ENCODE data around the gene C22orf15.

The C22orf15 gene

DNA sequence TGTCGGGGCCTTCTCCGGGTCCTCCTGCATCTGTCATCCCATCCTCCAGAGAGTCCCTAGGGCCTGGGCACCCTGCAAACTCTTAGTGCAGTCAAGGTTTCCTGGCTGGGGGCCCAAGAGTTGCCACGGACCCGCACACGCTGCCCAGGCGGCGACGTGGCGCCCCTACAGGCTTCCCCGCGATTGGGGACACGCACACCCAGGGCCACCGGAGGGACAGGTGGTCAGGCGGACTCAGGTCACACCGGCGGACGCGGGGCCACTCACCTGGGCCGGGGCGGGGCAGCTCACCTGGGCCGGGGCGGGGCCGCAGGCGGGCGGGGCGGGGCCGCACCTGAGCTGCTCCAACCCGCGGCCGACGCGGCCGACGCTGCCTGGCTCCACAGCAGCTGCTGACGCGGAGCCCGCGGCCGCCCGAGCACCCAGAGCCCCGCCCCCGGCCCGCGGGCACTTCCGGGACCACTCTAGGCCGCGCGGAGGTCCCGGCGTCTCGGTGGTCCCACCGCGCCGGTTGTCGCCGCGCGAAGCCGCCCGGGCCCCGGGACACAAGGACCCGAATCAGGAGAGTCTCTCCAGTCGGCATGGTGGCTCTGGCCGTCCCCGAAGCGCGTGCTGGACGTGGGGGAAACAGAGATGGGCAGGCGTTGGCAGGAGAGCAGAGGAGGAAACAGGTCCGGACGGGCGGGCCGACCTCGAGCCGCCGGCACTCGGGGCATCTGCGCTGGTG is 11.9 kb upstream of the C22orf15 start, which contains the start of gene ZNF70:
ZNF70 (minus strand) TSS at position 399 of the 727 bp plus-strand sequence. CDS start 5,972 bp downstream, outside the sequence.
- peak; percentile 67 to 69 for DNase-seq (ENCODE audit: low read depth in 2 of 2)

DNA sequence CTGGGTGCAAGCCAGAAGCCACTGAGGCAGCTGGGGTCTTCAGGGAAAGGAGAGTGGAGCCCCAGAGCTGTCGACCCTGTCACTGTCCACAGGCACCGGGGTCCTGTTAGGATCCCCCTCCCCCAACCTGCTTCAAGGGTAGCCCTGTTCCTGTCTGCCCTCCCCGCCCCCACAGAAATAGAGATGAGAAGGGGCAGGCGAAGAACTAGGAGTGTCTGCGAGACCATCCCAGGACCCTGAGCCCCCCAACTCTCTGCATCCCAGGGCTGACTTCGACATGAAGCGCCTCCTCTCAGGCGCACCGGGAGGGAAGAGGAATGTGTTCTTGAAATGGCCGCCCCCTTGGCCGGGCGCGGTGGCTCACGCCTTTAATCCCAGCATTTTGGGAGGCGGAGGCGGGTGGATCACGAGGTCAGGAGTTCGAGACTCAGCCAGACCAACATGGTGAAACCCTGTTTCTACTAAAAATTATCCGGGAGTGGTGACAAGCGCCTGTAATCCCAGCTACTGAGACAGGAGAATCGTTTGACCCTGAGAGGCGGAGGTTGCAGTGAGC is 11.3 kb upstream of the C22orf15 start:
- no peak for DNase-seq (ENCODE audit: low read depth in 2 of 2)

DNA sequence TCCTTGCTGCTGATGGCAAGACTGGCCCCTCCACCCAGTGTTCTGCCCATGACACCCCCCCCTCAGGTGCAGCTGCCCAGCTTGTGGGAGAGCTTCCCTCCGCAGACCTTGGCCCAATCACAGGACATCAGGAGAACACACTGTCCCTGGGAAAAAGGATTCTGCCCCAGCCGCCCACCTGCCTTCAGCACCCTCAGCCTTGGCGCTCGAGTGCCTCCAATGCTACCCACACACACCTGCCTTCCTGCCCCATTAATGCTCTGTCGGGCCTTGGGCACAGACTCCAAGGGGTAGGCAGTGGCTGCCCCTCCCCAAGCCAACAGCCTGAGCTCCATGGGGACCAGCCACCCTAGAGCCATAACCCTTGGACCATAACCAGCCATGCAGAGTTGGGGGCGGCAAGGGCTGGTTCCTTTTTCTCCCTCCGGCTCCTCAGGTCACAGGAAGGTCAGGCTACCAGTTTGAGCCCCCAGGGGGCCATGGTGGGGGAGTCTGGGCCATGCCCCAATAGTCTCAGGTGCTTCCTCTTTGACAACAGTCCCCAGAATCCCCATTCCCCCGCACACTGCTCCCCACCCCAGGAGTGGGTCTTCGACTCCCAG is 10.6 kb upstream of the C22orf15 start:
- no peak for DNase-seq (ENCODE audit: low read depth in 2 of 2)

DNA sequence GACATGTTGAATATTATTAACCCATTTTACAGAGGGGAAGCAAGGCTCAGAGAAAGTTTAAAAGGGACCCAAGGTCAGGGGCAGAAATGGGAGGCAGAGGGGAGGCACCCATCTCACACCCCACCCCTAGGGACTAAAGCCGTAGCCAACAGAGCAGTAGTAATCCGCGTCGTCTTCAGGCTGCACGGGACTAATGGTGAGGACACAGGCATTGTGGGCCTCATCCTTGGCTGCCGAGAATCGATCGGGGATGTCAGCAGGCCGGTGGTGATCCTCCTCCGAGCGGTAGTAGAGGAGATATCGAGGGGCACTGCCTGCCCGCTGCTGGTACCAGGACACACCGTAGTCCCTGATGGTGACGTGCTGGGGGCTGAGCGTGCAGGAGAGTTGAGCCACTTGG is 10.0 kb upstream of the C22orf15 start:
- no peak for DNase-seq (ENCODE audit: low read depth in 2 of 2)

DNA sequence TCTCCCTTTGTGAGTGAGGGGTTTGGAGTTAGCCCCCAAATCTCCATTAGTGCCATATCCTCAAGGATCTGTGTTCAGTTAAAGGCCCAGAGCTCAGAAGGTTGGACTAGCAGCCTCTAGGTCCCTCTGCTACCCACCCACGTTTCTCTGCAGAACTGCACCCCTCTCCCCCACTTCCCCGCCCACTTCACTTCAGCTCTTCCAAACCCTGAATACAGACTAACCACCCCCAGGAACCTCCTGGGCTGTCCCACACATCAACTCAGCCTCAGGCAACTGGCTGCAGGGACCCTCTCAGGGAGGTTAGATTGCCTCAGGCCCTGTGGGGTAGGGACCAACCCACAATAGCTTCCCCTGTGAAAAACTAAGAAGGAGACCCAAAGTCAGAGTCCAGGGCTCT is 9.4 kb upstream of the C22orf15 start:
- no peak for DNase-seq (ENCODE audit: low read depth in 2 of 2)

DNA sequence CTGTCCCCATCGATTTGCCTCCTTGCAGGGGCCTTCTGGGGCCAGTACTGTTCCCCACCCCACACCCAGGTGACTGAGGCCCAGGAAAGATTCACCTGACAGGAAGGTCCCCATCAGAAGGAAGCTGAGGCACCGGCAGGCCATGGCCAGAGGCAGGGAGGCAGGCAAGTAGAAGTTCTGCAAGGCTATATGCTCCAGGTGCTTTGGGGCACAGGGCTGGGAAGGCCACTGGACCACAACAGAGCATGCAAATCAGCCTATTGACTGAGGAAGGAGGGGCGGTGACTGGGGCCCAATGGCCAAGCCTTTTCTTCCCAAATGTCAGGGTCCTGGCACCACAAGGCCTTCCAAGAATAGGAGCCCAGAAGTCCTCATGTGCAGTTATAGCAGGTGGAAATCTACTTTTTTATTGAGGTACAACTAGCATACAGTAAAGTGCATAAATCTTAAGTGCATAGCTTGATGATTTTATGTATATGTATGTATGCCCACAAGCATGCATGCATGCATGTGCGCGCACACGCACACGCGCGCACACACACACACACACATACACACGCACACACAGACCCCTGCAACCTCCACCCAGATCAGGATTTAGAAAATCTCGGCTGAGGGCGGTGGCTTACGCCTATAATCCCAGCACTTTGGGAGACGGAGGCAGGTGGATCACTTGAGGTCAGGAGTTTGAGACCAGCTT is 8.4 kb upstream of the C22orf15 start, which contains the start of gene VPREB3:
VPREB3 (minus strand) TSS at position 206 of the 700 bp plus-strand sequence; CDS start at position 144, 62 bp downstream.
- no peak for DNase-seq (ENCODE audit: low read depth in 2 of 2)

DNA sequence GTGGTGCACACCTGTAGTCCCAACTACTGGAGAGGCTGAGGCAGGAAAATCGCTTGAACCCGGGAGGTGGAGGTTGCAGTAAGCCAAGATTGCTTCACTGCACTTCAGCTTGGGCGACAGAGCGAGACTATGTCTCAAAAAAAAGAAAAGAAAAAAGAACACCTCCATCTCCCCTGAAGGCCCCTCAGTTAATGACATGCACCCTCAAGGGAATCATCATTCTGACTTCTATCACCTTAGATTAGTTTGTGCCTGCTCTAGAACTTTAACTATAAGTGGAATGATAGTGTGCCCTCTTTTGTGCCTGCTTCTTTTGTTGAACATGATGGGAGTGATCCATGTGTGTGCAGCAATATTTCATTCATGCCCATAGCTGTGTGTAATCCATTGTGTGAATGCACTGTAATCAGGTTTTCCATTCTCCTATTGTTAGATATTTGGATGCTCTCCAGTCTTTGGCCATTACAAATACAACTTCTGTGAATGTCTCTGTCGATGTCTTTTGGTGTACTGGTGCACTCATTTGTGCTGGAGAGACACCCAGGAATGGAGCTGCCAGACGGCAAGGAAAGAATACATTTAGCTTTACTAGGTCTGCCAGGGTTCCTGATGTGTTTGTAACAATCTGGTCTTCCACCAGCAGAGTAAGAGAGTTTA is 7.7 kb upstream of the C22orf15 start:
- no peak for DNase-seq (ENCODE audit: low read depth in 2 of 2)

DNA sequence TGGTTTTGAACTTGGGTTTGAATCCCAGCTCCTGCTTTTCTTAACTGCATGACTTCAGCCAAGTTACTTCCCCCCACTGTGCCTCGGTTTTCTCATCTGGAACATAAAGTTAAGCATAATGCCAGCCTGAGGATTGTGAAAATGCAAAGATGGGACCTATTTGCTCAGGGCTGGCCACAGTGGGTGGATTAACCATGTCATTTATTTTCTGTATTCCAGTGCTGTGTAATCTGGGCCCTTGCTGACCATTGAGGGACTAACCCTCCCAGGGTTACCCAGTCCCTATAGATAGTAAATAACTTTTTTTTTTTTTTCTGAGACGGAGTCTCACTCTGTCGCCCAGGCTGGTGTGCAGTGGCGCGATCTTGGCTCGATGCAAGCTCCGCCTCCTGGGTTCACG is 7.1 kb upstream of the C22orf15 start:
- no peak for DNase-seq (ENCODE audit: low read depth in 2 of 2)

DNA sequence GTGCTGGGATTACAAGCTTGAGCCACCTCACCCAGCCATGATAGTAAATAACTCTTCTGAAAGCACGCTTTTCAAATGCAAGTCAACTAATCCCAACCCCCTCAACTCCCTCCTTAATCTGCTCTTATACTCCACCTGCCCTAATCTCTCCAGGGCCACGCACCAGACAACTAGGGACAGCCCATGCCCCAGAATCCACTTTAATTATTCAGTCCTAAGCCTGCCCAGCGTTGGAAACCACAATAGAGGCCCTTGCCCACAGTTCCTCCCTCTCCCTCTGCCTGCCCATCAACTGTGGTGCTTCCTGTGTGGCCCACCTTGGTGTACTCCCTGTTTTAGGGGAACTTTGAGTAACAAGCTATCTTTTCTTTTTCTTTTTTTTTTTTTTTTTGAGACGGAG is 5.9 kb upstream of the C22orf15 start:
- DNase-seq (ENCODE audit: low read depth in 2 of 2): no peak

DNA sequence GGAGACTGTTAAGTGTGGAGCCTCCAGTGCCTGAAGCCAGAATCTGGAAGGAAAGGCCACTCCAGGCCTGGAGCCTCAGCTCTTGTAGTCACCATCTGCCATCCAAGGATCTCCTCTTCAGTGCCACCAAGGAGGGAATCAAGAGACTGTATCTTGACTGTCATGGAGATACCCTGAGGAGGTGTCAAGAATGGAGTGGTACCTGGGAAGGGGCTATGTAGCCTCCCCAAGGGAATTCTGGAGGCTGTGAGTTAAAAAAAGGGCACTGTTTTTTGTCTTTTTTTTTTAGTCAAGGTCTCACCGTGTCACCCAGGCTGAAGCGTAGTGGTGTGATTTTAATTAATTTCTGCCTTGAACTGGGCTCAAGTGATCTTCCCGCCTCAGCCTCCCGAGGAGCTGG is 3.2 kb upstream of the C22orf15 start:
- no peak for DNase-seq (ENCODE audit: low read depth in 2 of 2)

DNA sequence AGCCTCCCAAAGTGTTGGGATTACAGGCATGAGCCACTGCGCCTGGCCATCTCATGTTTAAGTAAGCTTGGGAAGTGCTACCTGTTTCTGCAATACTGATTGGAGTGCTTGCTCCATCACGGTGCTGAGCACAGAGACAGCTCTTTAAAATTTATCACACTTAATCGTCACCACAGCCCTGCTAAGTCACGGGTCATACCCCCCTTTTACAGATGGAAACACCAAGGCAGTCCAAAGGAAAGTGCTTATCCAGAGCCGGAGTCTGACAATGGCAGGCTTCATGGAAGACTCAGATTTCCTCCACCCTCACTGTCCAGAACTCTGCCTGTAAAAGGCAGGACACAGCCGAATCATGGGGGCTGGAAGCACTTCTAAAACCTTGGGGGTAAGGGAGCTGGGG is 2.7 kb upstream of the C22orf15 start:
- DNase-seq (ENCODE audit: low read depth in 2 of 2): no peak

DNA sequence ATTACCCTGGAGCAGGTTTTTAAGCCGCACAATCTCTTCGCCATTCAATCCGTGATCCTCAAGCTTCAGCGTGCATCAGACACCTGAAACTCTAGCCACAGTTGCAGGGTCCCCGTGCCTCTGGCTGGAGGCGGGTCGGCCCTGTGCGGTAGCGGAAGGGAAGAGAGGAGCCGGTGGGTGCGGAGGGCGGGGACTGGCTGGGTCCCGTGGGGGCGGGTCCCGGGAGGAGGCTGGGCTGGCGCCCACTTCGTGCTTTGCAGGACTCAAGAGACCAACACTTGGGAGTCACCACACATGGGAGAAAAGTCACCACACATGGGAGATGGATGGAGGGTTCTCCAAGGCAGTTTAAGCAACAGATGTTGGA is 772 bp downstream of the C22orf15 start:
- DNase-seq (ENCODE audit: low read depth in 2 of 2): peak; percentile 44 to 50

DNA sequence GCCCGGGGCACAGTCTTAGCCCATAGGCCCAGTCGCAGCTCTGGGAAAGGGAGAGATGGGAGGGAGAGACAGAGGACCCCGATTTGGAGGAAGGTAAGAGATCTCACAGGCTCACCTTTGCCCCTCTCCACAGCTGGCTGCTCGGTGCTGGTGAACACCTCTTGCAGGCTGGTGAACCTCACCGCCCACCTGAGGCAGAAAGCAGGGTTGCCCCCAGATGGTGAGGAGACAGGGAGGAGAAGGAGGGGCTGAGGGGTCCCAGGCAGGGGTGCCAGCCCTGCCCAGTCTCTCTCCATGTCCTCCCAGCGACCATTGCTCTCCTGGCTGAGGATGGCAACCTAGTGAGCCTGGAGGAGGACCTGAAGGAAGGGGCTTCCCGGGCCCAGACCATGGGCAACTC is 1.2 kb downstream of the C22orf15 start:
- no peak for DNase-seq (ENCODE audit: low read depth in 2 of 2)

DNA sequence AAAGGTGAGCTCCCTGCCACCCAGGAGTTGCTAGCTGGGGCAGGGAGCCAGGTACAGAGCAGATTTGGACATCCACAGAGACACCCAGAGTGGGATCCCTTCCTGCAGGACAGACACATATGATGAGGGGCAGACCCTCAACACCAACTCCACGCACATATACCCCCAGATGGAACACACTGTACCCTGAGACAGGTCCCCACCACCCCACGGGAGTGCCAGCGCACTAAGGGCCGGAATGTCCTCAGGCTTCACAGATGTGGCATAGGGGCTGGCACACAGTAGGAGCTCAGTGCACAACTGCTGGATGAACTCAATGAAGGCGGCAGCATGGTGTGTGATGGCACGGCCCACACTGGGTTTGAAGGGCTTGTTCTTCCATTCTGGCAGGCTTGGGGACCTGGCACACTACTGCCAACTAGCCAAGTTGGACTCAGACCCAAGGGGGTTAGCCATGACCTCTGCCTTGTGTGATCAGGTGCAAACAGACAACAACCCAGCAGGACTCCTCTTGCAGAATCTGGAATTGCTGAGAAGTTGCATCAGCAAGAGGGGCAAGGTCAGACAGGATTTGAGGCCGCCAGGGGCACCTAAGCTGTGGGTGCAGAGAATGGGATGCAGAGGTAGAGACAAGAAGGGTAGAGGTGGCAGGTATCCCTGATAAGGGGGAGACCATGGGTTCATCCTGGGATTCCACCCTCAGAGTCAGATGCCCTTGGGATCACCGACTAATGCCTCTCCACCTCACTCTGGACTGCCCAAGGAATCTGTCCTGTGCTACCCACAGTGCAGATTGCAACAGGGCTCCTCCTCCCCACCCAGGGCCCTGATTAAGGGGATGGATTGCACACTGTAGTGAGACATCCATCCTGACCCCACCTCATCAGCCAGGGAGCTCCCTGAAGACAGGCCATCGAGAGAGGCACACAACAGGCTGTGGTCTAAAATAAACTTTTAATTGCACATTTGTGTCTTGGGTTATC is 2.4 kb downstream of the C22orf15 start:
- no peak for DNase-seq (ENCODE audit: low read depth in 2 of 2)

DNA sequence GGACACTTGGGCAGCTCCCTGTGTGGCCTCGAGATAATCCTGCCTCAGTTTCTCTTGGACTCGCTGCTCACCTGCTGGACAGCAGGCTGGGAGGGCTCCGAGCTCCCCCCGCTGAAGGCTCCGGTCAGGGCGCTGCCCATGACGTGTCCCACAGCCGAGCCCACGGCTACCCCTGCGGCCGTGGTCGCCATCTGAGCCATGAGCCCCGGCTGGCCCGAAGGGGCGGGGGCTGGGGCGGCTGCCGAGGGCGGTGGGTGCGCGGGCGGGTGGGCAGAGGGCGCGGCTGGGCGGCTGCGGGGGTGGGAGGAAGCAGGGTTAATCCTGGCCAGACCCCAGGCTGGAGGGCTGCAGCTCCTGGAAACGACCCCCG is 4.5 kb downstream of the C22orf15 start:
- DNase-seq (ENCODE audit: low read depth in 2 of 2): no peak

DNA sequence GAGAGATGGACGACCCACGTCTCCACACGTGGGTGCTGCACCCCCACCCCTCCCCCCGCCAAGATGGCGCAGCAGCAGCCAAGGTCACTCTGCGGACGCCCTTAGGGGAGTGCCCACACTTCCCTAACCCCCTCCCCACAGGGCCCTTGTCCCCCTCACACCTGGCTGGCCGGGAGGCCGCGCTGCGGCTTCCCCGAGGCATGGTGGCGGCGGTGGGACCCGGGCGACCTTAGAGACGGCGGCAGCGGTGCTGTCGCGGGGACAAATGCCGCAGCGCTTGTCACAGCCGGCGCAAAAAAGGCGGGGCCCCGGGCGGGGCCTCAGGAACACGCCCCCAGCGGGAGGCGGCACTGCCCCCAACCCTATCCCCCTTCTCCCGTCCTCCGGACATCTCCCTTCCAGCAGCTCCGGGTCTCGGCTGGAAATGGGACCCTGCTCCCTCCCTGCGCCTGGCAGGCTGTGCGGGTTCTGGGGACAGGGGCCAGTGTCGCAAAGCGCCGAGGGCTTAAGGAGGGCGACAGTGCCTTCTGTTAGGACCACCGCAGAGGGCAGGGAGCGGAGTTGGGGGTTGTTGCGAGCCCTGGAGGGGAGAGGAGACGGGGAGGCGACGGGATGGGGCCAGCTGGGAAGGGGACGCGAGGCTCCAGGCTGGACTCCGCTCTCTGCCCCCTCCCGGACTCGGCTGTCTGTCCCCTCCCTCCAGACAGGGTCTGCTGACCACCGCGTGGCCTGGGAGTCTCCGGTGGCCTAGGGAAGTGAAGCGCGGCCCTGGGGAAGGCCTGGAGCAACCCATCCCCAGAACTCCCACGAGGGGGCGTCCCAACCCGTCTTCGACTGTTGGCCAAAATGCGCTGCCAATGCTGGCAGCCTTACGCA is 5.1 kb downstream of the C22orf15 start, which contains the start of gene CHCHD10:
CHCHD10 (minus strand) TSS at position 300 of the 876 bp plus-strand sequence; CDS start at position 202, 98 bp downstream.
- peak; percentile 71 to 73 for DNase-seq (ENCODE audit: low read depth in 2 of 2)

DNA sequence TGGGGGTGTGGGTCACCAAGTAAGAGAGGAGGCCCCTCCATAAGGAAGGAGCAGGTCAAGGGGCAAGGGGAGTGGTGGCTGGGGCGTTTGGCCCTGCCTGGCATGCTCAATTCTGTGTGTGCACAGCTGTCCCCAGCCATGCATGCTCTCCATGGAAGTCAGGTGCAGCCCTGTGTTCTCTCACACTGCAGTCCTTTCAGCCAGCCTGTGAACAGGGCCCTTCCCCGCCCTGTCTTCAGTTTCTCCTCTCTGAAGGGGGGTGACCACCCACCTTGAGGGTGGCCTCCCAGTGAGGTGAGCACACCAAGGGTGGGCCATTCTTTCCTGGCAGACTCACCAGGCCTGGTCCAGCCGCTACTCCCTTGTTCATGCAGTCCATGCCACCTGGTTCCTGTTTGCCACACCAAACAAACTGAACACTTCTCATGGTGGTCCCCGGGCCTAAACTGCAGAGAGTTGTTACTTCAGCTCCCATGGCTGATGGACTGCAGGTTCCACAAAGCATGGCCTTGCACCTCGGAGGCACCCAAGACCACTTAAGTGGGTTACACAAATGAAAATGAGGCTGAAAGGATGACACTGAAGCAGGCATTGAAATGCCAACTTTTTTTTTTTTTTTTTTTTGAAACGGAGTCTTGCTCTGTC is 6.7 kb downstream of the C22orf15 start:
- DNase-seq (ENCODE audit: low read depth in 2 of 2): no peak

DNA sequence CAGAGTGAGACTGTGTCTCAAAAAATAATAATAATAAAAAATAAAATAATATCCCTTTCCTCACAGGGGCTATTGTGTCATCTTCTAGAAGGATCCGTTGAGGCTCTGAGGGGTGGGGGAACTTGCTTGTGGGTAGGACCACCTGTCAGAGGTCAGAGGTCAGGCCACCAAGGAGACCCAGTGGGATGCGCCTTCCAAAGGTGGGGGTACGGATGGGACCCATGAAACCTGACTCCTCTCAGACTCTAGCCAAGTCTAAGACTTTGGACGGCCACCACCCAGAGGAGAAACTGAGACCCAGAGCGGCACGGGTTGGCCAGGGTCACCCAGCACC is 9.5 kb downstream of the C22orf15 start:
- no peak for DNase-seq (ENCODE audit: low read depth in 2 of 2)
